Measurements from ENCODE around the gene APOB. TPM values are rescaled to one million over a fixed set of nuclear protein-coding genes. Genes with fewer than 3 reads are reported as not detected.

APOB gene
- total and polyA plus RNA-seq, 2 of the 13 experiments (the other 11 are each of a cell fraction or from before 2014, with no cell fraction given) = 1,569 to 2,515 TPM

DNA sequence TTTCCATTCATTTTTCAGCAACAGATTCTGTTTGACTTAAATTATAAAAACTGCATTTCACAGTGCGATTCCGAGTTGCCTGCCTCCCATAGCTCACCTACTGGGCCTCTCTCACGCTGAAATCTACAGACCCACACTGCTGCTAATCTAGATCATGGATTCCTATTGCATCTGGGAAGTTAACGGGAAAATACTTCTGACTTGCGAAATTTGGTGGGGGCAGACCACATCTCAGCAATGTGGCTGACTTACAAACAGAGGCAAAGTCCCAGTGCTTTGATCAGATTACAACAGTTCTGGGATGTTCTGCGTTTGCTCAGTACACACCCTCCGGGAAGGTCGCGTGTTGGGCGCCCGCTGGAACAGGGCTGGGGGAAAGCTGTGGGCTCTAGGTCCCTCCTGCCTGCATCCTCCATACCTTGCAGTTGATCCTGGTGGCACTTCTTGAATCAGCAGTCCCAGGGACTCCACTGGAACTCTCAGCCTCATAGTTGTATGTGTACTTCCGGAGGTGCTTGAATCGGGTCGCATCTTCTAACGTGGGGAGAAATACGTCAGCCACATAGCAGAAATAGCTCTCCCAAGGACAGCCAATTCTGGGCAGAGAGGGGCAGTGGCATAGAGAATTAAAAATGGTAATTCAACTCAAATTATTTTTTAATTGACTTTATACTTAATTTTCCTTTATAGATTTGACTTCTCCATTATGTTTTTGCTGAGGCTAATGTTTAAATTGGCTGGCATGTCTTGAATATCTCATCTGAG, 1.7 kb downstream of the APOB start (continued):
- TF ChIP-seq, protein P1, sequence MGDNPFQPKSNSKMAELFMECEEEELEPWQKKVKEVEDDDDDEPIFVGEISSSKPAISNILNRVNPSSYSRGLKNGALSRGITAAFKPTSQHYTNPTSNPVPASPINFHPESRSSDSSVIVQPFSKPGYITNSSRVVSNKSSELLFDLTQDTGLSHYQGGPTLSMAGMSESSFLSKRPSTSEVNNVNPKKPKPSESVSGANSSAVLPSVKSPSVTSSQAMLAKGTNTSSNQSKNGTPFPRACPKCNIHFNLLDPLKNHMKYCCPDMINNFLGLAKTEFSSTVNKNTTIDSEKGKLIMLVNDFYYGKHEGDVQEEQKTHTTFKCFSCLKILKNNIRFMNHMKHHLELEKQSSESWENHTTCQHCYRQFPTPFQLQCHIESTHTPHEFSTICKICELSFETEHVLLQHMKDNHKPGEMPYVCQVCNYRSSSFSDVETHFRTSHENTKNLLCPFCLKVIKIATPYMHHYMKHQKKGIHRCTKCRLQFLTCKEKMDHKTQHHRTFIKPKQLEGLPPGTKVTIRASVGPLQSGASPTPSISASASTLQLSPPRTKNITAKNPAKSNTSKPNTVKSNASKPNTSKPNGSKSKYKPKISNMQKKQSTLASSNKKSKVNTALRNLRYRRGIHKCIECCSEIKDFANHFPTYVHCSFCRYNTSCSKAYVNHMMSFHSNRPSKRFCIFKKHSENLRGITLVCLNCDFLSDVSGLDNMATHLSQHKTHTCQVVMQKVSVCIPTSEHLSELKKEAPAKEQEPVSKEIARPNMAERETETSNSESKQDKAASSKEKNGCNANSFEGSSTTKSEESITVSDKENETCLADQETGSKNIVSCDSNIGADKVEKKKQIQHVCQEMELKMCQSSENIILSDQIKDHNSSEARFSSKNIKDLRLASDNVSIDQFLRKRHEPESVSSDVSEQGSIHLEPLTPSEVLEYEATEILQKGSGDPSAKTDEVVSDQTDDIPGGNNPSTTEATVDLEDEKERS (CRISPR knock-in tag; IDR thresholded peaks at IDR 0.05) = peak; percentile 93
- TF ChIP-seq MEIS1 (CRISPR knock-in tag; IDR thresholded peaks at IDR 0.05; ENCODE audit: borderline replicate concordance) (no peak; the same call in 1 of the 2 replicates), ZNF160 (CRISPR knock-in tag; IDR thresholded peaks at IDR 0.05) (no peak), ARID2 (CRISPR knock-in tag; IDR thresholded peaks at IDR 0.05; ENCODE audit: borderline replicate concordance) (no peak; the same call in 1 of the 2 replicates), ZFY (CRISPR knock-in tag; IDR thresholded peaks at IDR 0.05) (peak; percentile 54), ZNF546 (CRISPR knock-in tag; conservative IDR thresholded peaks at IDR 0.05) (no peak), JUN (CRISPR knock-in tag; IDR thresholded peaks at IDR 0.05) (peak; percentile 41; the same call in 1 of the 2 replicates), ZBTB21 (CRISPR knock-in tag; IDR thresholded peaks at IDR 0.05) (peak; percentile 58; the same call in 1 of the 2 replicates), ZNF337 (CRISPR knock-in tag; IDR thresholded peaks at IDR 0.05; ENCODE audit: borderline replicate concordance, low read depth) (no peak), SOX5 (CRISPR knock-in tag; IDR thresholded peaks at IDR 0.05; ENCODE audit: borderline replicate concordance) (peak; percentile 81; the same call in 1 of the 2 replicates)
- TF ChIP-seq, protein P2, sequence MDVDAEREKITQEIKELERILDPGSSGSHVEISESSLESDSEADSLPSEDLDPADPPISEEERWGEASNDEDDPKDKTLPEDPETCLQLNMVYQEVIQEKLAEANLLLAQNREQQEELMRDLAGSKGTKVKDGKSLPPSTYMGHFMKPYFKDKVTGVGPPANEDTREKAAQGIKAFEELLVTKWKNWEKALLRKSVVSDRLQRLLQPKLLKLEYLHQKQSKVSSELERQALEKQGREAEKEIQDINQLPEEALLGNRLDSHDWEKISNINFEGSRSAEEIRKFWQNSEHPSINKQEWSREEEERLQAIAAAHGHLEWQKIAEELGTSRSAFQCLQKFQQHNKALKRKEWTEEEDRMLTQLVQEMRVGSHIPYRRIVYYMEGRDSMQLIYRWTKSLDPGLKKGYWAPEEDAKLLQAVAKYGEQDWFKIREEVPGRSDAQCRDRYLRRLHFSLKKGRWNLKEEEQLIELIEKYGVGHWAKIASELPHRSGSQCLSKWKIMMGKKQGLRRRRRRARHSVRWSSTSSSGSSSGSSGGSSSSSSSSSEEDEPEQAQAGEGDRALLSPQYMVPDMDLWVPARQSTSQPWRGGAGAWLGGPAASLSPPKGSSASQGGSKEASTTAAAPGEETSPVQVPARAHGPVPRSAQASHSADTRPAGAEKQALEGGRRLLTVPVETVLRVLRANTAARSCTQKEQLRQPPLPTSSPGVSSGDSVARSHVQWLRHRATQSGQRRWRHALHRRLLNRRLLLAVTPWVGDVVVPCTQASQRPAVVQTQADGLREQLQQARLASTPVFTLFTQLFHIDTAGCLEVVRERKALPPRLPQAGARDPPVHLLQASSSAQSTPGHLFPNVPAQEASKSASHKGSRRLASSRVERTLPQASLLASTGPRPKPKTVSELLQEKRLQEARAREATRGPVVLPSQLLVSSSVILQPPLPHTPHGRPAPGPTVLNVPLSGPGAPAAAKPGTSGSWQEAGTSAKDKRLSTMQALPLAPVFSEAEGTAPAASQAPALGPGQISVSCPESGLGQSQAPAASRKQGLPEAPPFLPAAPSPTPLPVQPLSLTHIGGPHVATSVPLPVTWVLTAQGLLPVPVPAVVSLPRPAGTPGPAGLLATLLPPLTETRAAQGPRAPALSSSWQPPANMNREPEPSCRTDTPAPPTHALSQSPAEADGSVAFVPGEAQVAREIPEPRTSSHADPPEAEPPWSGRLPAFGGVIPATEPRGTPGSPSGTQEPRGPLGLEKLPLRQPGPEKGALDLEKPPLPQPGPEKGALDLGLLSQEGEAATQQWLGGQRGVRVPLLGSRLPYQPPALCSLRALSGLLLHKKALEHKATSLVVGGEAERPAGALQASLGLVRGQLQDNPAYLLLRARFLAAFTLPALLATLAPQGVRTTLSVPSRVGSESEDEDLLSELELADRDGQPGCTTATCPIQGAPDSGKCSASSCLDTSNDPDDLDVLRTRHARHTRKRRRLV (CRISPR knock-in tag; IDR thresholded peaks at IDR 0.05) = no peak
- TF ChIP-seq, protein P3, sequence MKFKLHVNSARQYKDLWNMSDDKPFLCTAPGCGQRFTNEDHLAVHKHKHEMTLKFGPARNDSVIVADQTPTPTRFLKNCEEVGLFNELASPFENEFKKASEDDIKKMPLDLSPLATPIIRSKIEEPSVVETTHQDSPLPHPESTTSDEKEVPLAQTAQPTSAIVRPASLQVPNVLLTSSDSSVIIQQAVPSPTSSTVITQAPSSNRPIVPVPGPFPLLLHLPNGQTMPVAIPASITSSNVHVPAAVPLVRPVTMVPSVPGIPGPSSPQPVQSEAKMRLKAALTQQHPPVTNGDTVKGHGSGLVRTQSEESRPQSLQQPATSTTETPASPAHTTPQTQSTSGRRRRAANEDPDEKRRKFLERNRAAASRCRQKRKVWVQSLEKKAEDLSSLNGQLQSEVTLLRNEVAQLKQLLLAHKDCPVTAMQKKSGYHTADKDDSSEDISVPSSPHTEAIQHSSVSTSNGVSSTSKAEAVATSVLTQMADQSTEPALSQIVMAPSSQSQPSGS (CRISPR knock-in tag; IDR thresholded peaks at IDR 0.05) = peak; percentile 73
- TF ChIP-seq, protein P4, sequence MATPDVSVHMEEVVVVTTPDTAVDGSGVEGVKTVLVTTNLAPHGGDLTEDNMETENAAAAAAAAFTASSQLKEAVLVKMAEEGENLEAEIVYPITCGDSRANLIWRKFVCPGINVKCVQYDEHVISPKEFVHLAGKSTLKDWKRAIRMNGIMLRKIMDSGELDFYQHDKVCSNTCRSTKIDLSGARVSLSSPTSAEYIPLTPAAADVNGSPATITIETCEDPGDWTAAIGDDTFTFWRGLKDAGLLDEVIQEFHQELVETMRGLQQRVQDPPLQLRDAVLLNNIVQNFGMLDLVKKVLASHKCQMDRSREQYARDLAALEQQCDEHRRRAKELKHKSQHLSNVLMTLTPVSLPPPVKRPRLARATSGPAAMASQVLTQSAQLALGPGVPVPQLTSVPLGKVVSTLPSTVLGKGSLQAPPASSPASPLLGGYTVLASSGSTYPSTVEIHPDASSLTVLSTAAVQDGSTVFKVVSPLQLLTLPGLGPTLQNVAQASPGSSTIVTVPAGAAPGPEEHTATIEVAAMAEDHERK (CRISPR knock-in tag; IDR thresholded peaks at IDR 0.05; ENCODE audit: low read depth) = no peak
- TF ChIP-seq, protein P5, sequence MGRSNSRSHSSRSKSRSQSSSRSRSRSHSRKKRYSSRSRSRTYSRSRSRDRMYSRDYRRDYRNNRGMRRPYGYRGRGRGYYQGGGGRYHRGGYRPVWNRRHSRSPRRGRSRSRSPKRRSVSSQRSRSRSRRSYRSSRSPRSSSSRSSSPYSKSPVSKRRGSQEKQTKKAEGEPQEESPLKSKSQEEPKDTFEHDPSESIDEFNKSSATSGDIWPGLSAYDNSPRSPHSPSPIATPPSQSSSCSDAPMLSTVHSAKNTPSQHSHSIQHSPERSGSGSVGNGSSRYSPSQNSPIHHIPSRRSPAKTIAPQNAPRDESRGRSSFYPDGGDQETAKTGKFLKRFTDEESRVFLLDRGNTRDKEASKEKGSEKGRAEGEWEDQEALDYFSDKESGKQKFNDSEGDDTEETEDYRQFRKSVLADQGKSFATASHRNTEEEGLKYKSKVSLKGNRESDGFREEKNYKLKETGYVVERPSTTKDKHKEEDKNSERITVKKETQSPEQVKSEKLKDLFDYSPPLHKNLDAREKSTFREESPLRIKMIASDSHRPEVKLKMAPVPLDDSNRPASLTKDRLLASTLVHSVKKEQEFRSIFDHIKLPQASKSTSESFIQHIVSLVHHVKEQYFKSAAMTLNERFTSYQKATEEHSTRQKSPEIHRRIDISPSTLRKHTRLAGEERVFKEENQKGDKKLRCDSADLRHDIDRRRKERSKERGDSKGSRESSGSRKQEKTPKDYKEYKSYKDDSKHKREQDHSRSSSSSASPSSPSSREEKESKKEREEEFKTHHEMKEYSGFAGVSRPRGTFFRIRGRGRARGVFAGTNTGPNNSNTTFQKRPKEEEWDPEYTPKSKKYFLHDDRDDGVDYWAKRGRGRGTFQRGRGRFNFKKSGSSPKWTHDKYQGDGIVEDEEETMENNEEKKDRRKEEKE (IDR thresholded peaks at IDR 0.05) = no peak

Measured in HepG2 (cell line).